ENCODE data around the gene TRIM69.

The TRIM69 gene

GRCh38 chr15:44812029-44812517, 75.7 kb downstream of the TRIM69 start:
- no peak overlapping the region for H2AFZ ChIP-seq (ENCODE audit: low read depth, low read length)
- H3K9me3 ChIP-seq (ENCODE audit: low read length), result no peaks in the 10 kb centered on the region
- peaks cover 13% of the 10 kb centered on the region for H3K27me3 ChIP-seq (ENCODE audit: insufficient read depth, low read length)
- H3K36me3 ChIP-seq (ENCODE audit: insufficient read depth, low read length), result no peaks in the 10 kb centered on the region
- H3K4me3 ChIP-seq (ENCODE audit: low read length), result no peak overlapping the region
- H3K4me1 ChIP-seq (ENCODE audit: insufficient read depth, low read length), result no peaks in the 10 kb centered on the region

- Histone ChIP-seq H3K9me3 (ENCODE audit: low read length) (no peaks in the 10 kb centered on the region), H3K4me3 (ENCODE audit: low read length) (no peak overlapping the region), H3K4me1 (ENCODE audit: insufficient read depth, low read length) (no peaks in the 10 kb centered on the region), H3K27me3 (ENCODE audit: insufficient read depth, low read length) (peaks cover 12% of the 10 kb centered on the region), H2AFZ (ENCODE audit: low read depth, low read length) (no peak overlapping the region), H3K36me3 (ENCODE audit: insufficient read depth, low read length) (no peaks in the 10 kb centered on the region)
Measured at GRCh38 chr15:44813231-44813630, 76.9 kb downstream of the TRIM69 start.
